AG09309 (cell line): ENCODE results near the gene TAS2R9.
"Not testable (repeated sequence)": the region's sequence is repeated elsewhere in the genome, so short reads cannot be mapped to it uniquely, and the experiment has no call there.

Experiments
- DNase-seq: peaks from one replicate; pipeline ENCODE4 v3.0.0-alpha.2; 2010; ENCODE audit warnings: low read depth
- H3K4me3 ChIP-seq: 2 replicates; pipeline ENCODE4 v1.5.1; 2011; ENCODE audit warnings: mild to moderate bottlenecking, low read depth, low read length, moderate library complexity; ENCODE audit not compliant: control insufficient read depth
- TF ChIP-seq, protein P1 (sequence below): IDR thresholded peaks from 2 replicates; pipeline ENCODE4 v1.5.1; 2011; ENCODE audit warnings: mild to moderate bottlenecking, low read depth, low read length, inconsistent platforms; ENCODE audit not compliant: insufficient read depth, control insufficient read depth; ENCODE audit errors: missing control alignments

TAS2R9 gene

DNA sequence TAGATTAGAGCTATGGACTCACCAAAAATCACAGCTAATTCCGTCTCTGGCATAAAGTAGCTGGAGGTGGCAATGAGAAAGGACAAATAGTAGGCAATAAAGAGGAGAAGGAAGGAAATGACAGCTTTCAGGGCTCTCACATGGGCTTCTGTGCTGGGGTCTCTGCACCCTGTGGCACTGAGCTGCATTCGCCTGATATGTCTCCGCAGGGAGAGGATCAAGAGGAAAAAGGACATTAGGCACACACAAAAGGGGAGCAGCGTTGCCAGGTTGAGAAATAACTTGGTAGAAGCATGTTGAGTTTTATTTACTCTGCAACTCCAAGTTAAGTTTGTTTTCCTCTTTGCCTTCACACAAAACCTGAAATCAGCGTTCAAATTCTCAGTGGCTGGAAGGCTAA, 8.2 kb downstream of the TAS2R9 start:
- TF ChIP-seq, protein P1, sequence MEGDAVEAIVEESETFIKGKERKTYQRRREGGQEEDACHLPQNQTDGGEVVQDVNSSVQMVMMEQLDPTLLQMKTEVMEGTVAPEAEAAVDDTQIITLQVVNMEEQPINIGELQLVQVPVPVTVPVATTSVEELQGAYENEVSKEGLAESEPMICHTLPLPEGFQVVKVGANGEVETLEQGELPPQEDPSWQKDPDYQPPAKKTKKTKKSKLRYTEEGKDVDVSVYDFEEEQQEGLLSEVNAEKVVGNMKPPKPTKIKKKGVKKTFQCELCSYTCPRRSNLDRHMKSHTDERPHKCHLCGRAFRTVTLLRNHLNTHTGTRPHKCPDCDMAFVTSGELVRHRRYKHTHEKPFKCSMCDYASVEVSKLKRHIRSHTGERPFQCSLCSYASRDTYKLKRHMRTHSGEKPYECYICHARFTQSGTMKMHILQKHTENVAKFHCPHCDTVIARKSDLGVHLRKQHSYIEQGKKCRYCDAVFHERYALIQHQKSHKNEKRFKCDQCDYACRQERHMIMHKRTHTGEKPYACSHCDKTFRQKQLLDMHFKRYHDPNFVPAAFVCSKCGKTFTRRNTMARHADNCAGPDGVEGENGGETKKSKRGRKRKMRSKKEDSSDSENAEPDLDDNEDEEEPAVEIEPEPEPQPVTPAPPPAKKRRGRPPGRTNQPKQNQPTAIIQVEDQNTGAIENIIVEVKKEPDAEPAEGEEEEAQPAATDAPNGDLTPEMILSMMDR, result no peak
- H3K4me3 ChIP-seq, result no peak overlapping the region
- DNase-seq, result no peak

DNA sequence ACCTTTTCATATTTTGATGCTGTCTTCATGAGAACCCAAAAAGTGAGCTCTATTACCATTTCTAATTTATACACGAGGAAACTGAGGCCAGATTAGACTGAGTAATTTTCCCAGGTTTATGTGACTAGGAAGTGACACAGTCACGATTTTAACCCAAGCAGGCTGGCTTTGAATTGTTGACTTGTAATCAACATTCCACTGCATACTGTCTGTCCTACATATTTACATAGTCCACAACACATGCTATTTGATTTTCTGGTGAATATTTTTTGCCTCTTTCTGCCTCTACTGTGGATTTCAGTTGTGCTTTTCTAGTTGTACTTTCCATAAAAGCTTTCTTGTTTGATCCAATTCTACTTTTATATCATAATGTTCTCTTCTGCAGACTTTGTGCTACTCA, 15.7 kb downstream of the TAS2R9 start:
- no peak for DNase-seq
- H3K4me3 ChIP-seq, result no peak overlapping the region
- TF ChIP-seq, protein P1, result no peak

- H3K4me3 ChIP-seq, DNase-seq: not testable (repeated sequence)
These were observed 18.2 kb downstream of the TAS2R9 start for GRCh38 chr12:10791769-10792168.

GRCh38 chr12:10783252-10783651, 26.7 kb downstream of the TAS2R9 start:
- DNase-seq, result no peak
- no peak overlapping the region for H3K4me3 ChIP-seq
- TF ChIP-seq, protein P1, result no peak

- H3K4me3 ChIP-seq, result no peak overlapping the region
- TF ChIP-seq, protein P1, result no peak
- DNase-seq, result no peak
These were observed 30.9 kb downstream of the TAS2R9 start for GRCh38 chr12:10779103-10779502.

- TF ChIP-seq, protein P1, result peak; percentile 44
- peak; percentile 11 for DNase-seq
- H3K4me3 ChIP-seq, result no peak overlapping the region
These were observed 38.7 kb downstream of the TAS2R9 start for GRCh38 chr12:10771132-10771733.

- no peak overlapping the region for H3K4me3 ChIP-seq
- no peak for DNase-seq
- TF ChIP-seq, protein P1, result no peak
These were observed 50.3 kb downstream of the TAS2R9 start for GRCh38 chr12:10759657-10760056.
